K562 (cell line): Measurements from ENCODE around the gene SRPK2.

Experiments
- ATF2 ChIP-seq: sonication (generic); formaldehyde crosslinking; IDR thresholded peaks from 2 replicates; pipeline ENCODE4 v1.8.1; 2022; ENCODE audit warnings: missing genetic modification reagents
- BHLHE40 ChIP-seq: IDR thresholded peaks from 2 replicates; pipeline ENCODE4 v1.6.1; 2011; ENCODE audit warnings: low read length, improper control_type of control experiment
- CTCF ChIP-seq, 3 experiments: IDR thresholded peaks in 2 of 3; conservative IDR thresholded peaks in 1 of 3; 2 replicates each; pipeline ENCODE4 v1.5.1; 2011 to 2012; ENCODE audit warnings: low read length in 3 of 3, mild to moderate bottlenecking in 3 of 3, control low read depth in 2 of 3, improper control_type of control experiment in 1 of 3, inconsistent platforms in 1 of 3, low read depth in 1 of 3, mixed read lengths in 1 of 3, moderate library complexity in 1 of 3; ENCODE audit not compliant: insufficient read depth in 2 of 3
- HDAC8 ChIP-seq: fragments of 450-650 bp; IDR thresholded peaks from 2 replicates; pipeline ENCODE4 v1.6.1; 2016; ENCODE audit warnings: mild to moderate bottlenecking, missing genetic modification characterization, moderate library complexity, missing compliant biosample characterization
- MEIS2 ChIP-seq: fragments of 450-650 bp; IDR thresholded peaks from 2 replicates; pipeline ENCODE4 v1.6.1; 2014; ENCODE audit warnings: mild to moderate bottlenecking; ENCODE audit not compliant: partially characterized antibody
- PRPF4 ChIP-seq: fragments of 200-400 bp; formaldehyde crosslinking; IDR thresholded peaks from one replicate; pipeline ENCODE4 v1.6.1; 2017; ENCODE audit warnings: low read length, low read depth, mild to moderate bottlenecking; ENCODE audit not compliant: insufficient read depth, poor library complexity, severe bottlenecking
- REST ChIP-seq, 2 experiments: fragments of 450-650 bp; formaldehyde crosslinking in 1 of 2; IDR thresholded peaks; 2 replicates each; pipeline versions ENCODE4 v1.4.0 to v1.6.1; 2014 to 2020; ENCODE audit warnings: mild to moderate bottlenecking in 2 of 2, borderline replicate concordance in 1 of 2, low read depth in 1 of 2
- ZFX ChIP-seq: sonication (generic); formaldehyde crosslinking; IDR thresholded peaks from 2 replicates; pipeline ENCODE4 v1.8.0; 2022; ENCODE audit warnings: mild to moderate bottlenecking, missing genetic modification reagents, moderate library complexity
- ZNF224 ChIP-seq: sonication (generic); formaldehyde crosslinking; IDR thresholded peaks from 2 replicates; pipeline ENCODE4 v1.8.0; 2022; ENCODE audit warnings: mild to moderate bottlenecking, missing genetic modification reagents

- TF ChIP-seq BHLHE40: no peak
- no peak for TF ChIP-seq MEIS2
- no peak for TF ChIP-seq PRPF4
- TF ChIP-seq ZFX (CRISPR knock-in tag): no peak
- TF ChIP-seq HDAC8 (tag): no peak
- no peak for TF ChIP-seq ZNF224 (CRISPR knock-in tag)
- no peak for TF ChIP-seq ATF2 (CRISPR knock-in tag)
- TF ChIP-seq CTCF (IDR thresholded peaks at IDR 0.05 in 2 of 3, conservative IDR thresholded peaks at IDR 0.05 in 1 of 3; ENCODE audit: insufficient read depth in 2 of 3, low read depth in 1 of 3, low read length in 3 of 3): no peak
- TF ChIP-seq REST (IDR thresholded peaks at IDR 0.05; ENCODE audit: borderline replicate concordance): no peak
- TF ChIP-seq REST (CRISPR knock-in tag; IDR thresholded peaks at IDR 0.05; ENCODE audit: low read depth): no peak
Measured at GRCh38 chr7:105234886-105235285, 153.8 kb downstream of the SRPK2 start.
